ENCODE data around the gene MPO.
A peak's percentile ranks its signal among the peaks of the same experiment; 100 is the strongest.

MPO gene

DNA sequence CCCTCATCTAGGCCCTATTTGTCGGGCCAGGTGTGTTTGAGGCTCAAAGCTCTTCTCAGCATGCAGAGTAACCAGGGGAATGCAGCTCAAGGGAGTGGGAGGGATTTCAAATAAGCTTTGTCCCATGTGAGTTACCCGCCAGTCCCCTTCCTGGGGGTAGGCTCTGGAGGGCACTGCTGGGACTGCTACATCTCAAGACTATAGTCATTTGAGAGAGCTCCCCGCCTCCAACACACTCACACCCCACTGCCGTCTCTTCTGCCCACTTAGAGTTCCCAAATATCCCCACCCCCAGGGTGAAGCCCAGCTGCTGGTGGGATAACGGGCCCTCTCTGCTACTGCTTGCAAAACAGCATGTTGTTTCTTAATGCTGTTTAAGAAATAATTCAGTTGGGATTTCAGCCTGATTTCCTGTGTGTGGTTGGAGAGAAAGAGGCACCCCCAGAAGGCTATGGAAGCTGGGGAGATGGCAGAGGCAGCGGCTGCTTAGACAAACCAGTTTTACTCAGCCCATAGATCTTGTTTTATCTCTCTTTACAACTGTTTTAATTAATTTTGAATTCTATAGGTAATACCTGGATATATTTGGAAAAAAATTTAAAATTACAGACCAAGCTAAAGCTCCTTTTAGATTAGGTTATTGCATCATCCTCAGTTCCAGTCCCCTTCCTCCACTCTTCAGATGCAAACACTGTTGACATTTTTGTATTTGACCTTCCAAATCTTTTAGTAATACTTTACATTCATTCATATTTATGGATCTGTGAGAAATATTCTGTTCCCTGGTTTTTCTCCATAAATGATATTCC lies 4.1 kb upstream of the MPO start:
- peak in 2 of 3 donors; percentile 52 to 58 for DNase-seq
- H3K4me1 ChIP-seq (ENCODE audit: control extremely low read depth in 1 of 4, control insufficient read depth in 4 of 4, insufficient read depth in 4 of 4, low read length in 3 of 4): peaks cover 9 to 74% (median 57%) of the 10 kb centered on the region in 4 experiments
- CTCF ChIA-PET: interaction anchor here (0.8 to 2.2 kb wide), 6 partner anchors 17 to 53 kb away, joined by 3 to 5 read pairs (median 4); no protein-coding TSS in a partner anchor
- no peaks in the 10 kb centered on the region for H3K9me3 ChIP-seq (ENCODE audit: control extremely low read depth in 1 of 5, control insufficient read depth in 4 of 5, insufficient read depth in 2 of 5, low read depth in 1 of 5, low read length in 4 of 5)
- peak overlapping the region in 1 of 2 experiments; percentile 59 for H3K27ac ChIP-seq (ENCODE audit: insufficient read depth in 1 of 2, low read depth in 1 of 2, low read length in 2 of 2, poor library complexity in 1 of 2, severe bottlenecking in 2 of 2)
- no peaks in the 10 kb centered on the region for H3K27me3 ChIP-seq (replicated peaks in 2 of 5; ENCODE audit: control insufficient read depth in 4 of 5, insufficient read depth in 5 of 5, low read length in 4 of 5)
- POLR2A ChIA-PET: interaction anchor here (0.8 kb wide), 1 partner anchor 47 kb away, joined by 3 read pairs; no protein-coding TSS in a partner anchor
- 75% methylated on average over 4 of the region's 6 CpGs for WGBS (ENCODE audit: insufficient coverage)
- H3K4me3 ChIP-seq (ENCODE audit: control insufficient read depth in 1 of 7, extremely low read depth in 1 of 7, insufficient read depth in 4 of 7, low read depth in 2 of 7, low read length in 6 of 7): no peak overlapping the region
- no peaks in the 10 kb centered on the region for H3K36me3 ChIP-seq (ENCODE audit: control insufficient read depth in 4 of 4, insufficient read depth in 4 of 4, low read length in 3 of 4)

DNA sequence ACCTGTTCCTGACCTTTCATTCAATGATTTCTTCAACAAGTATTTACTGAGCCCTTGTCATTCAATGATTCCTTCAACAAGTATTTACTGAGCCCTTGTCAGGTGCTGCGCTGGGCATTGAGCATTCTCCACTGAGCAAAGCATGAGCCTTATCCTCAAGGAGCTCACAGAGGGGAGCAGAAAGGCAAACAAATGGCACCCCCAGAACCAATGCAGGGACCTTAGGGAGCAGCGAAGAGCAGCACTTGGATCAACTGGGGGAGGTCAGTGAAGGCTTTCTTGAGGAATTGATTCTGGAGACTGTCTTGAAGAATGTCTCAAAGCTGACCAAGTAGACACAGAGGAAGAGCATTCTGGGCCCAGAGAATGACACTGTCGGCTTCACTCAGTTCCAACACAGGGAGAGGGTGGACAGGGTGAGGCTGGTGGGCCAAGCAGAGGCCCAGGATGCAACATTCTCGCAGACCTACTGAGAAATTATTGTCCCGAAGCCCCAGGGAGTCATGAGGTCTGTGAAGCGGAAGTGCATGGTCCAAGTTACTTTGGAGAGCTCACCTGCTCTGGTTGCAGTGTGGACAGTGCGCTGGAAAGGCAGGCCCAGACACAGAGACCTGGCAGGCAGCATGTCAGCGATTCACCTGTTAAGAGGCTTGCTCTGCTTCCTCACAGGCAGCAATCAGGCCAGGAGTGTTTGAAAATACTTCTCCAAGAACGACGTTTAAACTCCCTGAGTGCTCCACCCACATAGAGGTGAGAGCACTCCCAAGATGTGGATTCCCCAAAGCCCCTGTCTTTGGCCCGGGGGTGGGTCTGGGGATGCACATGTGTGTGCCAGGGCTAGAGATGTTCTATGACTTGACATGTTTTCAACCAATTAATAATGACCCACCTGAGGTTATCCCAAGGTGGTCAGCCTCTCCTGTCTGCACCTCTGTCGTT lies 3.2 kb upstream of the MPO start:
- DNase-seq: no peak
- WGBS (ENCODE audit: insufficient coverage): 96% methylated on average over 10 of the region's 12 CpGs
- peaks cover 9 to 75% (median 59%) of the 10 kb centered on the region in 4 experiments for H3K4me1 ChIP-seq (ENCODE audit: control extremely low read depth in 1 of 4, control insufficient read depth in 4 of 4, insufficient read depth in 4 of 4, low read length in 3 of 4)
- peak overlapping the region in 1 of 7 experiments; percentile 26 for H3K4me3 ChIP-seq (ENCODE audit: control insufficient read depth in 1 of 7, extremely low read depth in 1 of 7, insufficient read depth in 4 of 7, low read depth in 2 of 7, low read length in 6 of 7)
- H3K36me3 ChIP-seq (ENCODE audit: control insufficient read depth in 4 of 4, insufficient read depth in 4 of 4, low read length in 3 of 4): peaks cover 0 to 6% (median 0%) of the 10 kb centered on the region in 4 experiments
- no peaks in the 10 kb centered on the region for H3K27me3 ChIP-seq (replicated peaks in 2 of 5; ENCODE audit: control insufficient read depth in 4 of 5, insufficient read depth in 5 of 5, low read length in 4 of 5)
- ChIA-PET POLR2A (interaction anchor here (0.8 kb wide), 2 partner anchors 48 to 54 kb away, joined by 3 read pairs; no protein-coding TSS in a partner anchor), CTCF (interaction anchor here (0.8 to 2.2 kb wide), 6 partner anchors 18 to 54 kb away, joined by 3 to 5 read pairs (median 4); no protein-coding TSS in a partner anchor)
- no peaks in the 10 kb centered on the region for H3K9me3 ChIP-seq (ENCODE audit: control extremely low read depth in 1 of 5, control insufficient read depth in 4 of 5, insufficient read depth in 2 of 5, low read depth in 1 of 5, low read length in 4 of 5)
- peak overlapping the region in 1 of 2 experiments; percentile 31 for H3K27ac ChIP-seq (ENCODE audit: insufficient read depth in 1 of 2, low read depth in 1 of 2, low read length in 2 of 2, poor library complexity in 1 of 2, severe bottlenecking in 2 of 2)

DNA sequence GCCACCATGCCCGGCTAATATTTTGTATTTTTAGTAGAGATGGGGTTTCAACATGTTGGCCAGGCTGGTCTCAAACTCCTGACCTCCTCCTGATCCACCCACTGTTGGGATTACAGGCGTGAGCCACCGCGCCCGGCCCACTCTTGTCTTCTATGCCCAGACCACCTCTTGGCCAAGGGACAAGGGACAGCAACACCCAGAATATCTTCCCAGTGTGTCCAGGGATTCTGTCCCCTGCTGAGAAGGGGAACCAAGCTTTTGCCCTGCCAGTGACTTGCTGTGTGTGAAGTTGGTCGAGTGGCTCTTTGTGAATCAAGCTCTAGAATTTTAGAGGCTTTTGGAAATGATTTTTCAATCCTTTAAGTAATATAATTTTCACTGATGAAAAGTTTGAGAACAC lies 1.7 kb upstream of the MPO start:
- no CpG with 5 or more reads among the region's 6 CpGs for WGBS (ENCODE audit: insufficient coverage)
- H3K27me3 ChIP-seq (replicated peaks in 2 of 5; ENCODE audit: control insufficient read depth in 4 of 5, insufficient read depth in 5 of 5, low read length in 4 of 5): no peaks in the 10 kb centered on the region
- no peaks in the 10 kb centered on the region for H3K9me3 ChIP-seq (ENCODE audit: control extremely low read depth in 1 of 5, control insufficient read depth in 4 of 5, insufficient read depth in 2 of 5, low read depth in 1 of 5, low read length in 4 of 5)
- H3K4me3 ChIP-seq (ENCODE audit: control insufficient read depth in 1 of 7, extremely low read depth in 1 of 7, insufficient read depth in 4 of 7, low read depth in 2 of 7, low read length in 6 of 7): no peak overlapping the region
- H3K4me1 ChIP-seq (ENCODE audit: control extremely low read depth in 1 of 4, control insufficient read depth in 4 of 4, insufficient read depth in 4 of 4, low read length in 3 of 4): peaks cover 6 to 83% (median 62%) of the 10 kb centered on the region in 4 experiments
- peak overlapping the region in 1 of 2 experiments; percentile 12 for H3K27ac ChIP-seq (ENCODE audit: insufficient read depth in 1 of 2, low read depth in 1 of 2, low read length in 2 of 2, poor library complexity in 1 of 2, severe bottlenecking in 2 of 2)
- no peak for DNase-seq
- ChIA-PET POLR2A (no interaction called here), CTCF (interaction anchor here (1.7 kb wide), 1 partner anchor 35 kb away, joined by 4 read pairs; no protein-coding TSS in a partner anchor)
- peaks cover 0 to 19% (median 0%) of the 10 kb centered on the region in 4 experiments for H3K36me3 ChIP-seq (ENCODE audit: control insufficient read depth in 4 of 4, insufficient read depth in 4 of 4, low read length in 3 of 4)

DNA sequence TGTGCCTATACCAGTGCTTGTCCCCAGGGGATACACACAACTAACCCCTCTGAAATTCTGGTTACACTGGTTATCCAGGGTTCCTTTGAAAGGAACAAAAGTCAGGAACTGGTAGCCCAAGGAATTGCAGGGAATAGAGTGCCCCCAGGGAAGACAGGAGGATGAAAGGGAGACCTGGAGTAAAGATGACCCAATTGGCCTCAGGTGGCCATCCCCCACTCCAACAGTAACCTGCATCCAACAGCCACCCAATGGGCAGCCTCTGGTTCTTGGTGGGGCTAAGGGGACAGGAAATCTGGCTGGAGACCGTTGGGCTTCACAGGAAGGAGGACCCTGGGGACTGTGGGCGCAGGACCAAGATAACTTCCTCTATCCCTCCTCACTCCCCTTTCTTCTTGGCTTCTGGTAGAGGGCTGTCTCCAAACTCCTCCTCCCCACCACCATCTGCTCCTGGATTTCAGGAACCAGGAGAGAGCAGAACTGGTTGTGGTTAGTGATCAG lies 826 bp upstream of the MPO start:
- peak; percentile 35 to 95 (median 95) for DNase-seq
- Histone ChIP-seq H3K9me3 (ENCODE audit: control extremely low read depth in 1 of 5, control insufficient read depth in 4 of 5, insufficient read depth in 2 of 5, low read depth in 1 of 5, low read length in 4 of 5) (no peaks in the 10 kb centered on the region), H3K27me3 (replicated peaks in 2 of 5; ENCODE audit: control insufficient read depth in 4 of 5, insufficient read depth in 5 of 5, low read length in 4 of 5) (no peaks in the 10 kb centered on the region), H3K36me3 (ENCODE audit: control insufficient read depth in 4 of 4, insufficient read depth in 4 of 4, low read length in 3 of 4) (peaks cover 0 to 21% (median 0%) of the 10 kb centered on the region in 4 experiments), H3K4me1 (ENCODE audit: control extremely low read depth in 1 of 4, control insufficient read depth in 4 of 4, insufficient read depth in 4 of 4, low read length in 3 of 4) (peaks cover 6 to 83% (median 64%) of the 10 kb centered on the region in 4 experiments), H3K27ac (ENCODE audit: insufficient read depth in 1 of 2, low read depth in 1 of 2, low read length in 2 of 2, poor library complexity in 1 of 2, severe bottlenecking in 2 of 2) (peak overlapping the region in 1 of 2 experiments; percentile 69), H3K4me3 (ENCODE audit: control insufficient read depth in 1 of 7, extremely low read depth in 1 of 7, insufficient read depth in 4 of 7, low read depth in 2 of 7, low read length in 6 of 7) (peak overlapping the region in 1 of 7 experiments; percentile 64)
- no CpG with 5 or more reads among the region's 2 CpGs for WGBS (ENCODE audit: insufficient coverage)
- ChIA-PET POLR2A (no interaction called here), CTCF (interaction anchor here (0.9 to 3.0 kb wide), 4 partner anchors 21 to 51 kb away, joined by 3 to 16 read pairs (median 8); no protein-coding TSS in a partner anchor)

DNA sequence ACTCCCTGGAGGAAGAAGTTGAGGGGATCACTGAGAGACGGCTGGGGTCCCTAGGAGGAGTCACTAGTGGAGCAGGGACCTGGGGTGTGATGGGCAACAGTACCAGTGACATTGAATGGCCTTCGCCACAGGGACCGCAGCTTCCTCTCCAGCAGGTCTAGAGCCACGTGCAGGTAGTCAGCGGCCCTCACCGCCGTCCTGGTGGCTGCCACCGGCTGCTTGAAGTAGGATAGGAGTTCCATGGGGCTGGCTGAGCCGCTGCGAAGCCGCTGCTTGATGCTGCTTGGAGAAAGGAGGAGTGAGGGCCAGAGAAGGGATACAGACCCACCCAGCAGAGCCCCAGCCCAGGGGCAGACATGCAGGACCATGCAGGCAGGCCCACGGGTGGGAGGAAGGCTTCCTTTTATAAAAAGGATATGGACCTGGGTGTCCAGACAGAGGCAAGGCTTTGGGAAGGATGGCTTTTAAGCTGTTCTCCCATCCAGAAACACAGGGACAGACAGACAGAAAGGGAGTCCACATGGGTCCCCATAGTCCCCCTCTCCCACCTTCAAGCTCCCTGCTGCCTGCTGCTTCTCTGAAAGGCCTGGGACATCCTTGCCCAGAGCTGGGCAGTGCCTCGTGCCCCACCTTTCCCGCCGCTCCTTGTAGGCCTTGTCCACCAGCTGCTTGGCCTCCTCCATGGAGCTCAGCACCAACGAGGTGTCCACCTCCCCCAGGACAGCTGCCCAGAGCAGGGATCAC lies 827 bp downstream of the MPO start:
- Histone ChIP-seq H3K27me3 (replicated peaks in 2 of 5; ENCODE audit: control insufficient read depth in 4 of 5, insufficient read depth in 5 of 5, low read length in 4 of 5) (no peaks in the 10 kb centered on the region), H3K4me3 (ENCODE audit: control insufficient read depth in 1 of 7, extremely low read depth in 1 of 7, insufficient read depth in 4 of 7, low read depth in 2 of 7, low read length in 6 of 7) (peak overlapping the region in 2 of 7 experiments; percentile 26 to 64), H3K36me3 (ENCODE audit: control insufficient read depth in 4 of 4, insufficient read depth in 4 of 4, low read length in 3 of 4) (peaks cover 0 to 36% (median 0%) of the 10 kb centered on the region in 4 experiments), H3K27ac (ENCODE audit: insufficient read depth in 1 of 2, low read depth in 1 of 2, low read length in 2 of 2, poor library complexity in 1 of 2, severe bottlenecking in 2 of 2) (no peak overlapping the region), H3K9me3 (ENCODE audit: control extremely low read depth in 1 of 5, control insufficient read depth in 4 of 5, insufficient read depth in 2 of 5, low read depth in 1 of 5, low read length in 4 of 5) (no peaks in the 10 kb centered on the region), H3K4me1 (ENCODE audit: control extremely low read depth in 1 of 4, control insufficient read depth in 4 of 4, insufficient read depth in 4 of 4, low read length in 3 of 4) (peaks cover 4 to 75% (median 59%) of the 10 kb centered on the region in 4 experiments)
- POLR2A ChIA-PET: interaction anchor here (1.1 kb wide), 1 partner anchor 48 kb away, joined by 4 read pairs; the partner anchor contains the start of gene TSPOAP1
- DNase-seq: peak; percentile 22 to 85 (median 82)
- 76% methylated on average over 11 of the region's 16 CpGs for WGBS (ENCODE audit: insufficient coverage)
- CTCF ChIA-PET: interaction anchor here (1.1 to 3.0 kb wide), 11 partner anchors 10 to 66 kb away, joined by 3 to 16 read pairs (median 4); no protein-coding TSS in a partner anchor

Measured in common myeloid progenitor, CD34-positive (primary cell).